H7 (cell line): ENCODE measurements around the gene SMLR1. TPM values are rescaled to one million over a fixed set of nuclear protein-coding genes. Genes with fewer than 3 reads are reported as not detected.
A peak's percentile ranks its signal among the peaks of the same experiment; 100 is the strongest.

Source experiments
- DNase-seq: peaks from one replicate; pipeline ENCODE4 v3.0.0; 2012
- H3K27me3 ChIP-seq: 2 replicates; pipeline ENCODE4 v1.6.0; 2011; ENCODE audit warnings: mild to moderate bottlenecking, low read length; ENCODE audit not compliant: control insufficient read depth, insufficient read depth
- H3K36me3 ChIP-seq: replicated peaks from 2 replicates; pipeline ENCODE4 v1.5.1; 2011; ENCODE audit warnings: low read length; ENCODE audit not compliant: control insufficient read depth, insufficient read depth
- H3K4me3 ChIP-seq: 2 replicates; pipeline ENCODE4 v1.5.1; 2011; ENCODE audit warnings: low read depth, mild to moderate bottlenecking, control low read depth, low read length, moderate library complexity; ENCODE audit not compliant: insufficient read depth
- total RNA-seq: library from RNA; depleted of rRNA; stranded (reverse); fragments of >200 nt; shearing (Covaris generic); gene quantifications from 2 replicates; pipeline ENCODE4 v1.2.3, GENCODE V29; 2014; rRNA removed

Gene SMLR1
- total RNA-seq, 1 experiment from 2014 or later: not detected

DNA sequence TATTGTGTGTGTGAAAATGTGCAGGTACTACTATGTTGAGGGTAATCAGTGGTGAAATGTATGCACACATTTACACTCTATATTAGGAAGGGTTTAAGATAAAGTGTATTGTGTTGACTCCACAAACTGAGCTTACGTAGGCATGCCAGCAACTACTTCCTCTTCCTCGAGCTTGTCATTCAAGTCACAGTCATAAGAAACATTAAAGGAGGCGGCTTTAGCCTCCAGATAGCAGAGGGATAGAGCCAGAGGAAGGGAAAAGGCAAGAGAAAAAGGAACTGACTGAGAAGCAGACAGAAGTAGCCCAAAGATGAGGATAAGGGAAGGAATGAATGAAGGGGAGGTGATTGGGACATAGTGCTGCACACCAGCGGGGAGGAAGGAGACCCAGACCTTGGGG is 55.2 kb downstream of the SMLR1 start:
- Histone ChIP-seq H3K27me3 (no peaks in the 10 kb centered on the region), H3K36me3 (no peaks in the 10 kb centered on the region; the same call in 1 of the 2 replicates), H3K4me3 (no peak overlapping the region)
- DNase-seq: no peak

DNA sequence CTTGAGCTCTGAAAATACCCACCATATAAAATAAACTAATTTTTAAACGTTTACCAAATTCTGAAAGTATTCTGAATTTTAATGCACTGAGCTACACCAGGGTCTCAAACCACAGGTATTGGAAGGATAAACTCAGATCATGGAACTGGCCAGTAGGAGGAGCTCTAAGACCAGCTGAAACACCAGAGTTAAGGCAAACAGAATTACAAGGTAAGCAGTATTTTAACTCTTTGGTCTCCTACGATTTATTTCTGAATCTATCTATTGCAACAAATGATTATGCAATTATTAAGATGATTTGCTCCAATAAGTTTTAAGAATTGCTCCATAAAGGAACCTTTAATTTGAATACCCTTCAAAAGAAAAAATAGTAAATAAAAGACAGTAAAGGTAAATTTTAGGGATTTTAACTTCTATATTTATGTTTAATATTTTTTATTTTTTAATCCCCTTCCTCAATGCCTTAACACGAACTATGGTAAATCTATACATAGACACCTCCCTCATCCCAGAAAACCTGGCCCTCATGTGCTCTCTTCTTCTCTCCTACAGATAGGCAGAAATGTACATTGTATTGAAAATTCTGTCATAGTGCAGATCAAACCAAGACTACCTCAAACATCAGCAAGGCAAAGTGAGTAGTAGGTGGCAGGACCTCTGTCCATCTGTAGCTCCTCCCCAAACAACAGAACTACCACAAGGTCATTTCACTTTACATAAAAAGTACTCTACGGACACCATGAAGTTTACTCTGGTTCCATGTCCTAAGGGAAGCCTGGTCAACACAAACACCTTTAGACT is 58.4 kb downstream of the SMLR1 start:
- peak; percentile 27 for DNase-seq
- Histone ChIP-seq H3K4me3 (no peak overlapping the region), H3K36me3 (no peaks in the 10 kb centered on the region; the same call in none of the 2 replicates), H3K27me3 (no peaks in the 10 kb centered on the region)

Other genes starting within 250 kb of the SMLR1 start
- 25.9 and 26.6 TPM in 2 replicates for gene EPB41L2, start 235.8 kb downstream of the SMLR1 start, total RNA-seq